IMR-90 (cell line): Measurements from ENCODE around the gene ANKRD61. TPM values are rescaled to one million over a fixed set of nuclear protein-coding genes. Genes with fewer than 3 reads are reported as not detected.

Experiments
- ATAC-seq: fragments of 200-7000 bp; cut with Tn5 transposase; 2 replicates; pipeline ENCODE4 v1.9.1; 2020; ENCODE audit warnings: low read depth, mild to moderate bottlenecking, moderate library complexity
- BruUV-seq: library from RNA; stranded (reverse); fragments of 400-500 nt; replicated peaks from 2 replicates; lab custom pipeline; 2021; lab: Mats Ljungman, UMichigan
- CTCF ChIA-PET: fragments of 300-600 bp; formaldehyde crosslinking; extraction: SDS; loops from one replicate; lab custom pipeline; 2021; ENCODE audit warnings: antibody characterized with exemption; lab: Yijun Ruan, JAX
- POLR2A ChIA-PET: fragments of 300-600 bp; sonication (Branson Sonifier 250); formaldehyde crosslinking; loops from one replicate; lab custom pipeline; 2022; ENCODE audit warnings: antibody characterized with exemption; ENCODE audit not compliant: unreplicated experiment; lab: Charles Lee
- DNase-seq: peaks from one replicate; pipeline ENCODE4 v3.0.0; 2013
- H2AFZ ChIP-seq: replicated peaks from 2 replicates; pipeline ENCODE3; 2013; ENCODE audit warnings: low read length, mild to moderate bottlenecking; ENCODE audit not compliant: poor library complexity
- H2AK5ac ChIP-seq: 2 replicates; pipeline ENCODE4 v1.6.1; 2013; ENCODE audit warnings: low read depth, low read length, inconsistent platforms
- H2AK9ac ChIP-seq: replicated peaks from 2 replicates; pipeline ENCODE3; 2013; ENCODE audit warnings: mild to moderate bottlenecking, low read depth, low read length, moderate library complexity; ENCODE audit not compliant: poor library complexity
- H2BK120ac ChIP-seq: 2 replicates; pipeline ENCODE4 v1.6.1; 2013; ENCODE audit warnings: low read depth, low read length, inconsistent platforms
- H2BK15ac ChIP-seq: 3 replicates; pipeline ENCODE4 v1.6.1; 2013; ENCODE audit warnings: low read depth, low read length, inconsistent platforms
- H2BK20ac ChIP-seq: 2 replicates; pipeline ENCODE4 v1.6.1; 2013; ENCODE audit warnings: low read depth, mild to moderate bottlenecking, inconsistent platforms, low read length, moderate library complexity
- H2BK5ac ChIP-seq: 2 replicates; pipeline ENCODE4 v1.6.1; 2013; ENCODE audit warnings: mild to moderate bottlenecking, low read depth, low read length, inconsistent platforms; ENCODE audit not compliant: poor library complexity, severe bottlenecking
- H3K14ac ChIP-seq: replicated peaks from 2 replicates; pipeline ENCODE4 v1.6.1; 2013; ENCODE audit warnings: low read depth, low read length, inconsistent platforms
- H3K18ac ChIP-seq: 2 replicates; pipeline ENCODE4 v1.6.1; 2013; ENCODE audit warnings: low read depth, low read length, control low read depth
- H3K23ac ChIP-seq: 2 replicates; pipeline ENCODE4 v1.6.1; 2013; ENCODE audit warnings: low read depth, low read length, inconsistent platforms
- H3K27ac ChIP-seq: 2 replicates; pipeline ENCODE4 v1.5.1; 2013; ENCODE audit warnings: mild to moderate bottlenecking, control low read depth, low read length; ENCODE audit not compliant: insufficient read depth
- H3K27me3 ChIP-seq: 2 replicates; pipeline ENCODE4 v1.6.1; 2013; ENCODE audit warnings: low read length; ENCODE audit not compliant: control insufficient read depth, insufficient read depth
- H3K36me3 ChIP-seq: 2 replicates; pipeline ENCODE4 v1.6.1; 2013; ENCODE audit warnings: low read length, mixed read lengths; ENCODE audit not compliant: control insufficient read depth, insufficient read depth
- H3K4ac ChIP-seq: 2 replicates; pipeline ENCODE4 v1.6.1; 2013; ENCODE audit warnings: low read depth, low read length, inconsistent platforms
- H3K4me1 ChIP-seq: 2 replicates; pipeline ENCODE4 v1.6.1; 2013; ENCODE audit warnings: low read length, mixed read lengths; ENCODE audit not compliant: control insufficient read depth, insufficient read depth
- H3K4me2 ChIP-seq: 2 replicates; pipeline ENCODE4 v1.6.1; 2013; ENCODE audit warnings: low read depth, mild to moderate bottlenecking, control low read depth, low read length, moderate library complexity
- H3K4me3 ChIP-seq: 2 replicates; pipeline ENCODE4 v1.5.1; 2013; ENCODE audit warnings: low read depth, mild to moderate bottlenecking, control low read depth, low read length, moderate library complexity; ENCODE audit not compliant: insufficient read depth
- H3K56ac ChIP-seq: 2 replicates; pipeline ENCODE4 v1.6.1; 2013; ENCODE audit warnings: low read length, inconsistent platforms; ENCODE audit not compliant: insufficient read depth; ENCODE audit errors: extremely low read depth
- H3K79me1 ChIP-seq, 2 experiments: 2 replicates each; pipeline ENCODE4 v1.6.1; 2013; ENCODE audit warnings: low read length in 2 of 2, inconsistent platforms in 1 of 2, low read depth in 1 of 2
- H3K9ac ChIP-seq: 2 replicates; pipeline ENCODE4 v1.6.1; 2013; ENCODE audit warnings: low read depth, low read length, control low read depth
- H3K9me1 ChIP-seq: 2 replicates; pipeline ENCODE4 v1.6.1; 2013; ENCODE audit warnings: low read length, inconsistent platforms; ENCODE audit not compliant: insufficient read depth
- H3K9me3 ChIP-seq: 2 replicates; pipeline ENCODE4 v1.6.1; 2013; ENCODE audit warnings: low read length; ENCODE audit not compliant: control insufficient read depth, insufficient read depth
- H4K20me1 ChIP-seq: 2 replicates; pipeline ENCODE4 v1.6.1; 2013; ENCODE audit warnings: low read length, inconsistent platforms; ENCODE audit not compliant: insufficient read depth
- H4K5ac ChIP-seq: 2 replicates; pipeline ENCODE4 v1.6.1; 2013; ENCODE audit warnings: mild to moderate bottlenecking, low read depth, low read length, control low read depth
- H4K8ac ChIP-seq, 2 experiments: 2 replicates each; pipeline ENCODE4 v1.6.1; 2013; ENCODE audit warnings: low read depth in 2 of 2, low read length in 2 of 2, control low read depth in 1 of 2, inconsistent platforms in 1 of 2
- H4K91ac ChIP-seq: 2 replicates; pipeline ENCODE4 v1.6.1; 2013; ENCODE audit warnings: low read depth, low read length, inconsistent platforms; ENCODE audit not compliant: insufficient read depth
- CEBPB ChIP-seq: IDR thresholded peaks from 2 replicates; pipeline ENCODE4 v1.6.1; 2012; ENCODE audit warnings: low read depth, low read length, improper control_type of control experiment
- CTCF ChIP-seq: conservative IDR thresholded peaks from 2 replicates; pipeline ENCODE4 v1.5.1; 2012; ENCODE audit warnings: mild to moderate bottlenecking, low read depth, low read length, improper control_type of control experiment
- ELK1 ChIP-seq: fragments of 150-350 bp; IDR thresholded peaks from 2 replicates; pipeline ENCODE4 v1.6.1; 2016; ENCODE audit warnings: low read depth, mild to moderate bottlenecking, low read length, moderate library complexity, borderline replicate concordance
- FOS ChIP-seq: fragments of 150-350 bp; IDR thresholded peaks from 2 replicates; pipeline ENCODE4 v1.6.1; 2016; ENCODE audit warnings: low read depth, low read length
- MAFK ChIP-seq: IDR thresholded peaks from 2 replicates; pipeline ENCODE4 v1.6.1; 2012; ENCODE audit warnings: low read depth, low read length, improper control_type of control experiment
- MAZ ChIP-seq: IDR thresholded peaks from 2 replicates; pipeline ENCODE4 v1.6.1; 2012; ENCODE audit warnings: low read depth, mild to moderate bottlenecking, low read length, improper control_type of control experiment, moderate library complexity, borderline replicate concordance
- MXI1 ChIP-seq: IDR thresholded peaks from 2 replicates; pipeline ENCODE4 v1.6.1; 2012; ENCODE audit warnings: low read depth, mild to moderate bottlenecking, low read length, moderate library complexity, borderline replicate concordance
- NFE2L2 ChIP-seq: fragments of 150-350 bp; IDR thresholded peaks from 2 replicates; pipeline ENCODE4 v1.6.1; 2016; ENCODE audit warnings: low read depth, mild to moderate bottlenecking, low read length
- POLR2A ChIP-seq: IDR thresholded peaks from 2 replicates; pipeline ENCODE4 v1.6.1; 2012; ENCODE audit warnings: mild to moderate bottlenecking, low read depth, low read length
- RAD21 ChIP-seq: IDR thresholded peaks from 2 replicates; pipeline ENCODE4 v1.6.1; 2012; ENCODE audit warnings: low read length, improper control_type of control experiment
- RCOR1 ChIP-seq: IDR thresholded peaks from 2 replicates; pipeline ENCODE4 v1.6.1; 2012; ENCODE audit warnings: mild to moderate bottlenecking, low read length, improper control_type of control experiment; ENCODE audit not compliant: insufficient replicate concordance
- SMC3 ChIP-seq: fragments of 150-350 bp; IDR thresholded peaks from 2 replicates; pipeline ENCODE4 v1.6.1; 2016; ENCODE audit warnings: low read depth, mild to moderate bottlenecking, antibody characterized with exemption, low read length, moderate library complexity
- WGBS, 2 experiments: methylation state at CpG; one replicate each; pipeline versions ENCODE4 v1.1.5 to v1.1.7; 2013; ENCODE audit warnings: missing lambda C conversion rate in 2 of 2; ENCODE audit not compliant: insufficient read length in 1 of 2; ENCODE audit errors: extremely low coverage in 2 of 2; 5-methylcytosine and 5-hydroxymethylcytosine counted together
- dilution Hi-C: fragments of 300-500 bp; cut with HindIII; formaldehyde crosslinking; loops from one replicate; pipeline ENCODE4 v1.14.3; 2018; ENCODE audit warnings: low sequenced_read_pairs; ENCODE audit not compliant: unreplicated experiment
- in situ Hi-C: fragments of 300-500 bp; cut with MboI; formaldehyde crosslinking; loops from 3 replicates; pipeline ENCODE4 v1.14.3; 2019; ENCODE audit warnings: low sequenced_read_pairs, inconsistent platforms, mixed read lengths
- intact Hi-C: fragments of 100-400 bp; cut with micrococcal nuclease; formaldehyde crosslinking; loops from 2 replicates; pipeline ENCODE4 v1.10.0; 2022
- polyA plus RNA-seq, 3 experiments: library from polyadenylated mRNA; depleted of rRNA; stranded (reverse); fragments of >200 nt; gene quantifications; 2 replicates each; pipeline ENCODE4 v1.2.3, GENCODE V29; 2012; ENCODE audit warnings: low replicate concordance in 1 of 3
- total RNA-seq: library from RNA; depleted of rRNA; stranded (reverse); fragments of >200 nt; gene quantifications from 2 replicates; pipeline ENCODE4 v1.2.3, GENCODE V29; 2012

The ANKRD61 gene
- total and polyA plus RNA-seq, 2 of the 4 experiments (the other 2 are of a cell fraction), result 0.17 to 0.36 TPM

- in situ Hi-C loops (no loop called here), intact Hi-C loops (no loop called here), dilution Hi-C loops (no loop called here)
- H2AFZ ChIP-seq, result no peak overlapping the region
- no peak overlapping the region for H4K91ac ChIP-seq
- ChIA-PET POLR2A (no interaction called here), CTCF (interaction anchor here (1.1 kb wide), 2 partner anchors 12 to 30 kb away, joined by 3 to 4 read pairs; no protein-coding TSS in a partner anchor)
- TF ChIP-seq NFE2L2, result no peak
- no peak for TF ChIP-seq ELK1
- no peak for TF ChIP-seq RAD21
- no peak for TF ChIP-seq RCOR1
- TF ChIP-seq FOS, result no peak
- TF ChIP-seq SMC3, result no peak
- no peak for TF ChIP-seq CEBPB
- TF ChIP-seq MXI1, result no peak
- TF ChIP-seq MAZ, result no peak
- TF ChIP-seq MAFK, result no peak
- no peak for TF ChIP-seq CTCF
- TF ChIP-seq POLR2A, result no peak
- ATAC-seq (no peak), DNase-seq (no peak)
- H3K4me2 ChIP-seq, result no peak overlapping the region
- no peaks in the 10 kb centered on the region for H3K4me1 ChIP-seq
- no peak overlapping the region for H3K23ac ChIP-seq
- H4K5ac ChIP-seq, result no peak overlapping the region
- H3K9me3 ChIP-seq, result no peaks in the 10 kb centered on the region
- no peak overlapping the region for H3K18ac ChIP-seq
- H3K27me3 ChIP-seq, result no peaks in the 10 kb centered on the region
- peaks cover 68% of the 10 kb centered on the region for H3K36me3 ChIP-seq
- H3K4ac ChIP-seq, result no peak overlapping the region
- no TSS peak for BruUV-seq
- H2BK15ac ChIP-seq, result no peak overlapping the region
- no peak overlapping the region for H3K4me3 ChIP-seq
- peaks cover 14 to 37% of the 10 kb centered on the region in 2 experiments; a peak in 3 of 4 replicates for H3K79me1 ChIP-seq
- H2AK9ac ChIP-seq, result no peak overlapping the region
- H2BK120ac ChIP-seq, result no peak overlapping the region
- H3K56ac ChIP-seq, result no peak overlapping the region
- H4K20me1 ChIP-seq, result no peaks in the 10 kb centered on the region; the same call in 1 of the 2 replicates
- no peak overlapping the region for H2BK5ac ChIP-seq
- no peak overlapping the region for H2BK20ac ChIP-seq
- H3K9ac ChIP-seq, result no peak overlapping the region
- H2AK5ac ChIP-seq, result no peak overlapping the region
- H3K9me1 ChIP-seq, result 0 out of 2 replicates have a peak, but pooled peaks cover 6% of the 10 kb centered on the region
- no peak overlapping the region for H4K8ac ChIP-seq
- 94% methylated on average over 2 of the region's 12 CpGs; no CpG with 5 or more reads in 1 of the 2 experiments for WGBS, 2 experiments
- H3K27ac ChIP-seq, result no peak overlapping the region
- no peak overlapping the region for H3K14ac ChIP-seq
These were observed 4.3 kb upstream of the ANKRD61 start for GRCh38 chr7:6026820-6027311.
